ENCODE measurements around the gene SMC1B.
"Not testable (repeated sequence)": the region's sequence is repeated elsewhere in the genome, so short reads cannot be mapped to it uniquely, and the experiment has no call there.

Gene SMC1B

GRCh38 chr22:45366713-45367112 is 46.7 kb downstream of the SMC1B start:
- Mint-ChIP-seq H3K4me3 (no peak overlapping the region), H3K27me3 (peaks cover 25% of the 10 kb centered on the region), H3K36me3 (peaks cover 5% of the 10 kb centered on the region), H3K9me3 (peaks cover 5% of the 10 kb centered on the region), H3K4me1 (no peaks in the 10 kb centered on the region), H3K27ac (no peak overlapping the region)
- DNase-seq, result no peak
- CTCF ChIA-PET, result no interaction called here

GRCh38 chr22:45359627-45360026 is 53.8 kb downstream of the SMC1B start:
- Mint-ChIP-seq H3K4me3 (no peak overlapping the region), H3K27me3 (peaks cover 20% of the 10 kb centered on the region), H3K4me1 (peaks cover 6% of the 10 kb centered on the region), H3K9me3 (no peaks in the 10 kb centered on the region), H3K27ac (no peak overlapping the region), H3K36me3 (no peaks in the 10 kb centered on the region)
- no peak for DNase-seq
- CTCF ChIA-PET, result no interaction called here

GRCh38 chr22:45358127-45358526 is 55.3 kb downstream of the SMC1B start:
- Mint-ChIP-seq H3K4me1 (peaks cover 12% of the 10 kb centered on the region), H3K27me3 (peaks cover 20% of the 10 kb centered on the region), H3K27ac (no peak overlapping the region), H3K36me3 (peaks cover 2% of the 10 kb centered on the region), H3K4me3 (no peak overlapping the region), H3K9me3 (no peaks in the 10 kb centered on the region)
- CTCF ChIA-PET, result no interaction called here
- DNase-seq, result no peak

- Mint-ChIP-seq H3K27me3 (peaks cover 19% of the 10 kb centered on the region), H3K27ac (no peak overlapping the region), H3K9me3 (no peaks in the 10 kb centered on the region), H3K4me3 (no peak overlapping the region), H3K36me3 (peaks cover 2% of the 10 kb centered on the region), H3K4me1 (peaks cover 12% of the 10 kb centered on the region)
- DNase-seq, result no peak
- CTCF ChIA-PET, result no interaction called here
Observed at GRCh38 chr22:45357490-45357889, 55.9 kb downstream of the SMC1B start.

- CTCF ChIA-PET, result interaction anchor here (1.2 kb wide), 1 partner anchor 39 kb away, joined by 3 read pairs; no protein-coding TSS in a partner anchor
- Mint-ChIP-seq H3K9me3 (no peaks in the 10 kb centered on the region), H3K27ac (no peak overlapping the region)
Observed at GRCh38 chr22:45353786-45354185, 59.6 kb downstream of the SMC1B start.

GRCh38 chr22:45352757-45353156 is 60.6 kb downstream of the SMC1B start:
- H3K27me3 Mint-ChIP-seq, DNase-seq, H3K4me3 Mint-ChIP-seq, H3K27ac Mint-ChIP-seq, H3K36me3 Mint-ChIP-seq, H3K9me3 Mint-ChIP-seq, CTCF ChIA-PET: not testable (repeated sequence)
- peaks cover 12% of the 10 kb centered on the region for H3K4me1 Mint-ChIP-seq

More at GRCh38 chr22:45353786-45354185, 59.6 kb downstream of the SMC1B start:
- H3K36me3 Mint-ChIP-seq, result peaks cover 8% of the 10 kb centered on the region
- no peaks in the 10 kb centered on the region for H3K27me3 Mint-ChIP-seq
- no peak overlapping the region for H3K4me3 Mint-ChIP-seq
- DNase-seq, result no peak
- peaks cover 12% of the 10 kb centered on the region for H3K4me1 Mint-ChIP-seq

GRCh38 chr22:45351956-45352355 is 61.4 kb downstream of the SMC1B start:
- H3K27ac Mint-ChIP-seq, result no peak overlapping the region
- H3K9me3 Mint-ChIP-seq, result no peaks in the 10 kb centered on the region

GRCh38 chr22:45349916-45350315 is 63.5 kb downstream of the SMC1B start:
- no peak overlapping the region for H3K4me3 Mint-ChIP-seq
- no peaks in the 10 kb centered on the region for H3K27me3 Mint-ChIP-seq
- no peaks in the 10 kb centered on the region for H3K9me3 Mint-ChIP-seq
- no peak overlapping the region for H3K27ac Mint-ChIP-seq
- DNase-seq, result no peak
- CTCF ChIA-PET, result no interaction called here
- H3K36me3 Mint-ChIP-seq, result peaks cover 19% of the 10 kb centered on the region
- peaks cover 6% of the 10 kb centered on the region for H3K4me1 Mint-ChIP-seq

More at GRCh38 chr22:45351956-45352355, 61.4 kb downstream of the SMC1B start:
- peaks cover 8% of the 10 kb centered on the region for H3K36me3 Mint-ChIP-seq
- DNase-seq, result no peak
- H3K4me1 Mint-ChIP-seq, result peaks cover 10% of the 10 kb centered on the region
- no peak overlapping the region for H3K4me3 Mint-ChIP-seq
- CTCF ChIA-PET, result no interaction called here
- H3K27me3 Mint-ChIP-seq, result no peaks in the 10 kb centered on the region

- Mint-ChIP-seq H3K4me3 (no peak overlapping the region), H3K4me1 (peaks cover 24% of the 10 kb centered on the region), H3K9me3 (no peaks in the 10 kb centered on the region), H3K27me3 (no peaks in the 10 kb centered on the region), H3K36me3 (peaks cover 41% of the 10 kb centered on the region), H3K27ac (no peak overlapping the region)
- CTCF ChIA-PET, result no interaction called here
- DNase-seq, result no peak
Observed at GRCh38 chr22:45344334-45344733, 69.1 kb downstream of the SMC1B start.

GRCh38 chr22:45343143-45343542 is 70.3 kb downstream of the SMC1B start:
- peaks cover 42% of the 10 kb centered on the region for H3K36me3 Mint-ChIP-seq
- H3K27ac Mint-ChIP-seq, result no peak overlapping the region
- CTCF ChIA-PET, result no interaction called here
- H3K4me3 Mint-ChIP-seq, result no peak overlapping the region
- no peak for DNase-seq
- H3K9me3 Mint-ChIP-seq, result no peaks in the 10 kb centered on the region
- H3K27me3 Mint-ChIP-seq, result no peaks in the 10 kb centered on the region
- peaks cover 25% of the 10 kb centered on the region for H3K4me1 Mint-ChIP-seq

- Mint-ChIP-seq H3K9me3 (no peaks in the 10 kb centered on the region), H3K36me3 (peaks cover 54% of the 10 kb centered on the region), H3K27ac (peak overlapping the region; percentile 86), H3K4me3 (no peak overlapping the region), H3K27me3 (no peaks in the 10 kb centered on the region), H3K4me1 (peaks cover 33% of the 10 kb centered on the region)
- CTCF ChIA-PET, result interaction anchor here (0.9 to 1.6 kb wide), 2 partner anchors 12 to 96 kb away, joined by 3 to 5 read pairs; no protein-coding TSS in a partner anchor
- peak; percentile 85 for DNase-seq
Observed at GRCh38 chr22:45341498-45341897, 71.9 kb downstream of the SMC1B start.

- Mint-ChIP-seq H3K9me3 (no peaks in the 10 kb centered on the region), H3K36me3 (peaks cover 61% of the 10 kb centered on the region), H3K4me3 (no peak overlapping the region), H3K27me3 (no peaks in the 10 kb centered on the region), H3K4me1 (peaks cover 34% of the 10 kb centered on the region), H3K27ac (peak overlapping the region; percentile 22)
- no peak for DNase-seq
- CTCF ChIA-PET, result no interaction called here
Observed at GRCh38 chr22:45340323-45340722, 73.1 kb downstream of the SMC1B start.

GRCh38 chr22:45338795-45339194 is 74.6 kb downstream of the SMC1B start:
- CTCF ChIA-PET, result no interaction called here
- Mint-ChIP-seq H3K4me1 (peaks cover 46% of the 10 kb centered on the region), H3K9me3 (no peaks in the 10 kb centered on the region), H3K36me3 (peaks cover 64% of the 10 kb centered on the region), H3K4me3 (no peak overlapping the region), H3K27me3 (no peaks in the 10 kb centered on the region), H3K27ac (no peak overlapping the region)
- no peak for DNase-seq

- Mint-ChIP-seq H3K4me3 (no peak overlapping the region), H3K27ac (no peak overlapping the region), H3K9me3 (no peaks in the 10 kb centered on the region), H3K4me1 (peaks cover 49% of the 10 kb centered on the region), H3K27me3 (no peaks in the 10 kb centered on the region), H3K36me3 (peaks cover 64% of the 10 kb centered on the region)
- CTCF ChIA-PET, result no interaction called here
- DNase-seq, result no peak
Observed at GRCh38 chr22:45337536-45337935, 75.9 kb downstream of the SMC1B start.

GRCh38 chr22:45336971-45337431 is 76.4 kb downstream of the SMC1B start:
- no peak overlapping the region for H3K4me3 Mint-ChIP-seq
- CTCF ChIA-PET, result no interaction called here
- peaks cover 67% of the 10 kb centered on the region for H3K36me3 Mint-ChIP-seq
- H3K4me1 Mint-ChIP-seq, result peaks cover 46% of the 10 kb centered on the region
- H3K27ac Mint-ChIP-seq, result peak overlapping the region; percentile 6
- no peak for DNase-seq
- no peaks in the 10 kb centered on the region for H3K27me3 Mint-ChIP-seq
- H3K9me3 Mint-ChIP-seq, result no peaks in the 10 kb centered on the region
